ENCODE data around the gene FKBP5. TPM values are rescaled to one million over a fixed set of nuclear protein-coding genes. Genes with fewer than 3 reads are reported as not detected.

The FKBP5 gene
- total and polyA plus RNA-seq, 2 donors (not counting 1 experiment from before 2014, with no cell fraction given) = 2.8 to 7.4 TPM

DNA sequence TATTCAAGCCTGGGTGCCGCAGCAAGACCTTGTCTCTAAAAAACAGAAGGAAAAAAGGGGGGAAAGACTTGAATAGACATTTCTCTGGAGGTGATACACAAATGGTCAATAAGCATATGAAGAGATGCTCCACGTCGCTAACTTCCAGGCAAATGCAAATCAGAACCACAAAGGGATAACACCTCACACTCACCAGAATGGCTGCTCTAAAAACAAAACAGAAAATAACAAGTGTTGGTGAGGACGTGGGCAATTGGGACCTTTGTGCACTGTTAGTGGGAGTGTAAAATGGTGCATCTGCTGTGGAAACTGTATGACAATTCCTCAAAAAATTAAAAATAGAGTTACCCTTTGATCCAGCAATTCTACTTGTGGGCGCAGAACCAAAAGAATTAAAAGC is 127.6 kb downstream of the FKBP5 start:
- no peaks in the 10 kb centered on the region for H3K9me3 ChIP-seq (ENCODE audit: control extremely low read depth in 1 of 3, control insufficient read depth in 2 of 3, insufficient read depth in 1 of 3, low read length in 2 of 3)
- POLR2A ChIA-PET = no interaction called here
- H3K4me3 ChIP-seq (ENCODE audit: control extremely low read depth in 1 of 5, extremely low read depth in 1 of 5, insufficient read depth in 1 of 5, low read depth in 2 of 5, low read length in 4 of 5) = no peak overlapping the region
- H3K9me3 Mint-ChIP-seq (ENCODE audit: insufficient read depth) = no peaks in the 10 kb centered on the region
- H3K27ac ChIP-seq (ENCODE audit: low read length in 2 of 2) = no peak overlapping the region
- no peak overlapping the region for H3K4me2 ChIP-seq (replicated peaks; ENCODE audit: low read depth, low read length, poor library complexity, severe bottlenecking)
- H3K36me3 ChIP-seq (replicated peaks in 1 of 2; ENCODE audit: control extremely low read depth in 1 of 2, control insufficient read depth in 1 of 2, extremely low read depth in 1 of 2, insufficient read depth in 2 of 2, low read length in 1 of 2) = no peaks in the 10 kb centered on the region
- no peaks in the 10 kb centered on the region for H3K4me1 ChIP-seq (ENCODE audit: control insufficient read depth in 2 of 2, insufficient read depth in 2 of 2, low read length in 2 of 2)
- peaks cover 5% of the 10 kb centered on the region for H3K4me1 Mint-ChIP-seq
- H2AFZ ChIP-seq (ENCODE audit: insufficient read depth, low read depth, low read length, poor library complexity, severe bottlenecking) = no peak overlapping the region
- no peaks in the 10 kb centered on the region for H4K20me1 ChIP-seq (ENCODE audit: control insufficient read depth, insufficient read depth, low read length, poor library complexity, severe bottlenecking)
- H3K27ac Mint-ChIP-seq = no peak overlapping the region
- WGBS (ENCODE audit: insufficient coverage) = 100% methylated on average over 1 of the region's 5 CpGs
- intact Hi-C loops (cut with micrococcal nuclease) = no loop called here
- CTCF ChIA-PET = no interaction called here
- ATAC-seq (ENCODE audit: low read depth) (no peak), DNase-seq (no peak)
- H3K27me3 Mint-ChIP-seq = peaks cover 26% of the 10 kb centered on the region
- no peaks in the 10 kb centered on the region for H3K79me2 ChIP-seq (ENCODE audit: control insufficient read depth, insufficient read depth, low read length)
- peaks cover 0 to 5% (median 1%) of the 10 kb centered on the region in 4 experiments for H3K27me3 ChIP-seq (replicated peaks in 1 of 4; ENCODE audit: control extremely low read depth in 1 of 4, control insufficient read depth in 3 of 4, insufficient read depth in 4 of 4, low read length in 3 of 4)
- H3K4me3 Mint-ChIP-seq = no peak overlapping the region
- no peak overlapping the region for H3K9ac ChIP-seq (ENCODE audit: low read length)
- TF ChIP-seq CTCF (IDR thresholded peaks at IDR 0.05) (no peak), EZH2 (IDR thresholded peaks at IDR 0.05; ENCODE audit: borderline replicate concordance, insufficient read depth, low read depth, low read length, poor library complexity, severe bottlenecking) (no peak)

DNA sequence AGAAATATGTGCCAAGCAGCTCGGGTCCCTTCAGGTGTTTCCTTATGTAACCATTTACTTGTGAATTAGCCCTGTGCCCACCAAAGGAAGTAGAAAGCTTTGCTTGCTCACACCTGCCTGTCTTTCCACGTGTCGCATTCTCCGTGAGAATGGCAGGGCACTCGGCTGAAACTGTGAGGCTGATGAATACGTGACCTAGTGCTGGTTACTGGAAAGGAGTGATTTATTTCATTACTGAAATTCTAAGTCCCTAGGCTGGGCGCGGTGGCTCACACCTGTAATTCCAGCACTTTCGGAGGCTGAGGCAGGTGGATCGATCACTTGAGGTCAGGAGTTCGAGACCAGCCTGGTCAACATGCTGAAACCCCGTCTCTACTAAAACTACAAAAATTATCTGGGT is 130.1 kb downstream of the FKBP5 start:
- TF ChIP-seq CTCF (IDR thresholded peaks at IDR 0.05) (no peak), EZH2 (IDR thresholded peaks at IDR 0.05; ENCODE audit: borderline replicate concordance, insufficient read depth, low read depth, low read length, poor library complexity, severe bottlenecking) (no peak)
- ChIA-PET POLR2A (no interaction called here), CTCF (no interaction called here)
- Mint-ChIP-seq H3K4me3 (no peak overlapping the region), H3K9me3 (ENCODE audit: insufficient read depth) (no peaks in the 10 kb centered on the region), H3K27ac (no peak overlapping the region), H3K27me3 (peaks cover 12% of the 10 kb centered on the region), H3K4me1 (peaks cover 5% of the 10 kb centered on the region)
- ATAC-seq (ENCODE audit: low read depth) (no peak), DNase-seq (no peak)
- Histone ChIP-seq H4K20me1 (ENCODE audit: control insufficient read depth, insufficient read depth, low read length, poor library complexity, severe bottlenecking) (no peaks in the 10 kb centered on the region), H3K9me3 (ENCODE audit: control extremely low read depth in 1 of 3, control insufficient read depth in 2 of 3, insufficient read depth in 1 of 3, low read length in 2 of 3) (no peaks in the 10 kb centered on the region), H3K27me3 (replicated peaks in 1 of 4; ENCODE audit: control extremely low read depth in 1 of 4, control insufficient read depth in 3 of 4, insufficient read depth in 4 of 4, low read length in 3 of 4) (peaks cover 0 to 5% (median 1%) of the 10 kb centered on the region in 4 experiments), H3K4me1 (ENCODE audit: control insufficient read depth in 2 of 2, insufficient read depth in 2 of 2, low read length in 2 of 2) (no peaks in the 10 kb centered on the region), H3K36me3 (replicated peaks in 1 of 2; ENCODE audit: control extremely low read depth in 1 of 2, control insufficient read depth in 1 of 2, extremely low read depth in 1 of 2, insufficient read depth in 2 of 2, low read length in 1 of 2) (no peaks in the 10 kb centered on the region), H3K4me3 (ENCODE audit: control extremely low read depth in 1 of 5, extremely low read depth in 1 of 5, insufficient read depth in 1 of 5, low read depth in 2 of 5, low read length in 4 of 5) (no peak overlapping the region), H3K4me2 (replicated peaks; ENCODE audit: low read depth, low read length, poor library complexity, severe bottlenecking) (no peak overlapping the region), H3K9ac (ENCODE audit: low read length) (no peak overlapping the region), H3K27ac (ENCODE audit: low read length in 2 of 2) (no peak overlapping the region), H2AFZ (ENCODE audit: insufficient read depth, low read depth, low read length, poor library complexity, severe bottlenecking) (no peak overlapping the region), H3K79me2 (ENCODE audit: control insufficient read depth, insufficient read depth, low read length) (no peaks in the 10 kb centered on the region)
- intact Hi-C loops (cut with micrococcal nuclease) = no loop called here
- WGBS (ENCODE audit: insufficient coverage) = 92% methylated on average over 10 of the region's 12 CpGs

Measured in B cell (primary cell).